SK-N-SH treated with all-trans-retinoic acid at 6 μM for 48 hours (cell line): ENCODE results near the gene CTDNEP1.

ENCODE experiments used
- CREB5 ChIP-seq: fragments of 250-450 bp; sonication (Bioruptor Pico); IDR thresholded peaks from 2 replicates; pipeline ENCODE4 v1.5.1; 2020; ENCODE audit warnings: low read depth, mild to moderate bottlenecking, moderate library complexity
- PPARA ChIP-seq: fragments of 250-450 bp; sonication (Bioruptor Pico); IDR thresholded peaks from 2 replicates; pipeline ENCODE4 v1.5.0; 2020; ENCODE audit warnings: mild to moderate bottlenecking, borderline replicate concordance
- SNAI2 ChIP-seq: fragments of 250-450 bp; sonication (Bioruptor Pico); IDR thresholded peaks from 2 replicates; pipeline ENCODE4 v1.5.0; 2020; ENCODE audit warnings: mild to moderate bottlenecking, moderate library complexity
- TCF4 ChIP-seq: fragments of 250-450 bp; sonication (Bioruptor Pico); IDR thresholded peaks from 2 replicates; pipeline ENCODE4 v1.8.0; 2021; ENCODE audit warnings: mild to moderate bottlenecking, moderate library complexity, borderline replicate concordance
- TOX ChIP-seq: fragments of 250-450 bp; sonication (Bioruptor Pico); IDR thresholded peaks from 2 replicates; pipeline ENCODE4 v1.8.0; 2021; ENCODE audit warnings: mild to moderate bottlenecking, moderate library complexity, borderline replicate concordance
- ZFP3 ChIP-seq: fragments of 250-450 bp; sonication (Bioruptor Pico); IDR thresholded peaks from 2 replicates; pipeline ENCODE4 v1.5.0; 2020; ENCODE audit warnings: mild to moderate bottlenecking, moderate library complexity
- ZFP30 ChIP-seq: fragments of 450-650 bp; formaldehyde crosslinking; IDR thresholded peaks from 2 replicates; pipeline ENCODE4 v1.5.0; 2022; ENCODE audit warnings: mild to moderate bottlenecking, moderate library complexity
- ZNF8 ChIP-seq: fragments of 450-650 bp; formaldehyde crosslinking; IDR thresholded peaks from 2 replicates; pipeline ENCODE4 v1.5.0; 2020; ENCODE audit warnings: mild to moderate bottlenecking, moderate library complexity

GRCh38 chr17:7248796-7249195 is 2.7 kb downstream of the CTDNEP1 start:
- TF ChIP-seq ZNF8 (CRISPR knock-in tag) (no peak), ZFP3 (CRISPR knock-in tag) (no peak), CREB5 (CRISPR knock-in tag) (no peak), TOX (CRISPR knock-in tag) (no peak), SNAI2 (CRISPR knock-in tag) (no peak), PPARA (CRISPR knock-in tag) (no peak), ZFP30 (no peak), TCF4 (CRISPR knock-in tag) (no peak)
